ENCODE measurements around the gene NAALADL2. TPM values are rescaled to one million over a fixed set of nuclear protein-coding genes. Genes with fewer than 3 reads are reported as not detected.

Gene NAALADL2
- total and polyA plus RNA-seq, 7 donors, result 0.56 to 3.3 (median 1.6) TPM

GRCh38 chr3:175428466-175428865 lies 569.3 kb downstream of the NAALADL2 start:
- no peak for TF ChIP-seq CTCF (IDR thresholded peaks at IDR 0.05)
- Histone ChIP-seq H3K4me1 (no peaks in the 10 kb centered on the region), H3K4me3 (no peak overlapping the region), H3K36me3 (ENCODE audit: insufficient read depth in 1 of 2, low read depth in 1 of 2) (no peaks in the 10 kb centered on the region), H3K27me3 (ENCODE audit: insufficient read depth in 3 of 3, low read length in 2 of 3) (no peaks in the 10 kb centered on the region), H3K27ac (no peak overlapping the region), H3K9me3 (no peaks in the 10 kb centered on the region)
- intact Hi-C loops (cut with DNase I), result no loop called here
- ATAC-seq, result no peak
- no peak for DNase-seq

- intact Hi-C loops (cut with DNase I), result no loop called here
- H3K27me3 ChIP-seq (ENCODE audit: insufficient read depth in 3 of 3, low read length in 2 of 3), result no peaks in the 10 kb centered on the region
- 35 to 47% (median 35%) methylated on average over 8 of the region's 8 CpGs for WGBS, 3 donors
- no peaks in the 10 kb centered on the region for H3K9me3 ChIP-seq
- no peak overlapping the region for H3K27ac ChIP-seq
- ATAC-seq (no peak), DNase-seq (no peak)
- H3K36me3 ChIP-seq (ENCODE audit: insufficient read depth in 1 of 2, low read depth in 1 of 2), result no peaks in the 10 kb centered on the region
- H3K4me1 ChIP-seq, result no peaks in the 10 kb centered on the region
- H3K4me3 ChIP-seq, result no peak overlapping the region
- no peak for TF ChIP-seq CTCF (IDR thresholded peaks at IDR 0.05)
Observed at GRCh38 chr3:175430983-175431773, 572.0 kb downstream of the NAALADL2 start.

DNA sequence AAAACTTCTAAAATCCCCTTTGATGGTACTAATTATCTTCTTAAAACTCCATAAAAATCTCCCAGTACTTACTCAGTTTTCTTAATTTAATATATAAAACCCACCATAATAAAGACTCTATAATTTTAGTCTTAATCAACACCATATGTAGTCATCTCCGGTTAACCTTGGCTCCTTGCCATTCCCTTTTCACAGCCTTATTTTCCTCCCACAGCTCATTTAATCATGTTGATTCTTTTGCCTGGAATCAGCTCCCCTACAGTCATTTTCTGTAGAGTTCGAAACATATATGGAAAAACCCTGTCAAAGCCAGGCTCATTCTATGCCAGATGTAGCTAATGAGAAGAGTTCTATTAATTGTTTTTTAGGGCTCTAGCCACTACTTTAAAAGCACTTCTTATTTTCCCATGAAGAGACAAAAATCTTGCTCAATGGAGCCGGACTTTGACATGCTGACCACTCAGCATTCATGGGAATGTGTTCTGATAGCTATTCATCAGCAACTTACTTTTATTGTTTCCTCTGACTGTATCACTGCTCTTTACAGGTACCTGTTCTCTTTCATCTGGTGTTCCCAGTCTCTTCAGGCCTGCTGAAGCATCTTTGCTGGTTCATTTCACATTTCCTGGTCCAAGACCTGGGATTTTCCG lies 573.4 kb downstream of the NAALADL2 start:
- H3K4me1 ChIP-seq, result no peaks in the 10 kb centered on the region
- intact Hi-C loops (cut with DNase I), result no loop called here
- no peak overlapping the region for H3K4me3 ChIP-seq
- DNase-seq (no peak), ATAC-seq (no peak)
- H3K27ac ChIP-seq, result no peak overlapping the region
- H3K9me3 ChIP-seq, result no peaks in the 10 kb centered on the region
- no peak for TF ChIP-seq CTCF (IDR thresholded peaks at IDR 0.05)
- H3K27me3 ChIP-seq (ENCODE audit: insufficient read depth in 3 of 3, low read length in 2 of 3), result no peaks in the 10 kb centered on the region
- WGBS, 3 donors, result 60 to 63% (median 62%) methylated on average over 4 of the region's 4 CpGs
- H3K36me3 ChIP-seq (ENCODE audit: insufficient read depth in 1 of 2, low read depth in 1 of 2), result no peaks in the 10 kb centered on the region

DNA sequence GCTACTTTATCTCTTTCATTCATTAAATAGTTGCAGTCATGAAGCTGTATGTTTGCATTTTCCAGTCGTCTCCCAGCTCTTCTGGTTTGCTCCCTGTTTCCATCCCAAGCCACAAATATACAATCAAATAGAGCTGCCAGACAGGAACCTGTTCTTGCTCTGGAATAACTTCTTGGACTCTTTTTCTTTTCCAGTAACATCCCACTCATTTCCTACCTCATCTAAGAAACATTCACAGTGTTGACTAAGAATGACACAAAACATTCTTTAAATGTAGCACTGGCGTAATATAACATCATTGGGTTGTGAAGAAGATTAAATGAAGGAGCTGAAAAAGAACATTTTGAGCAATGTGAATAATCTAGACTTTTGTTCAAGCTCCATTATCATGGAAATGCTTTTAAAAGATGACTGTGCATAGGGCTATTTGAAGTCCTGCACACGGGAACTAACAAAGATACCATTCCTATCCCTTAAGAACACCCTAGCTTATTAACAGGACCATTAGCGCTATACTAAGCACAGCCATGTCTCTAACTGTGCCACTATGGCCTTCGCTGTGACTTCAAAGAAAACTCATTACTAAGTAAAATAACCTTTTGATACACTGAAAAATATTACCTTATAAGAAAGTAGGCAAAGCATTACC lies 574.0 kb downstream of the NAALADL2 start:
- Histone ChIP-seq H3K27ac (no peak overlapping the region), H3K4me3 (no peak overlapping the region), H3K36me3 (ENCODE audit: insufficient read depth in 1 of 2, low read depth in 1 of 2) (no peaks in the 10 kb centered on the region), H3K4me1 (no peaks in the 10 kb centered on the region), H3K27me3 (ENCODE audit: insufficient read depth in 3 of 3, low read length in 2 of 3) (no peaks in the 10 kb centered on the region), H3K9me3 (no peaks in the 10 kb centered on the region)
- ATAC-seq (no peak), DNase-seq (no peak)
- intact Hi-C loops (cut with DNase I), result no loop called here
- WGBS, 3 donors, result 82 to 87% (median 84%) methylated on average over 5 of the region's 5 CpGs
- TF ChIP-seq CTCF (IDR thresholded peaks at IDR 0.05), result no peak

All from psoas muscle (tissue), 8 donors.